GM18519 (cell line): ENCODE data around the gene FASTKD2.

ENCODE experiments used
- ATAC-seq: cut with Tn5 transposase; IDR thresholded peaks from one replicate; pipeline ENCODE4 v1.9.1; 2021; ENCODE audit warnings: mild to moderate bottlenecking, moderate library complexity; ENCODE audit not compliant: unreplicated experiment, low FRiP score

The FASTKD2 gene

DNA sequence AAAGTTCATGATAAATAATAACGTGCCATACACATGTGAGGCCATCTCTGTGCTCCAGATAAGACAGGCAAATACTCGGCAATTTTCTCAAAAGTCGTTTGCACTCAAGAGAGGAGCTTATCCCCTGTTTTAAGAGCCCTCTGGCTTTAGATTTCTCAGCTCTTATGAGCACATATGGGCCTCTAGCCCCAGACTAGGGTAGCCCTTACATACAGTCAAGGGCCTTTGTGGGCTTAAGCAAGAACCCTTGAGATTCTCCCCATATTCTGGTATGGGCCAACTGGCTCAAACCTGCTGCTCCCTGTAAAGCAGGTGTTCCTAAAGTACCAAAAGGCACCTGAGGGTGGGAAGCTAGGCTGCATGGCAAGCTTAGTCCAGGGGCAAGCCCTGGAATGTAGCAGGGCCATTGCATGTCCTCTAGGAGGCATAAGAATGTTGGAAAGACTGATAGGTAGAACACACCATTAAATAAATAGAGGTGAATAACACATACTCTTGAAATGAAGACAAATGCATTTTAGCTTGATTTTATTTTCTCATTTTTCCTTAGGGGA, 66.1 kb downstream of the FASTKD2 start:
- ATAC-seq = no peak

GRCh38 chr2:206832873-206833272, 67.5 kb downstream of the FASTKD2 start:
- no peak for ATAC-seq

GRCh38 chr2:206833291-206833690, 67.9 kb downstream of the FASTKD2 start:
- ATAC-seq = no peak

GRCh38 chr2:206836722-206837121, 71.3 kb downstream of the FASTKD2 start:
- ATAC-seq = no peak

GRCh38 chr2:206837775-206838174, 72.4 kb downstream of the FASTKD2 start:
- no peak for ATAC-seq

GRCh38 chr2:206838690-206839089, 73.3 kb downstream of the FASTKD2 start:
- ATAC-seq = no peak

- no peak for ATAC-seq
These were observed 75.6 kb downstream of the FASTKD2 start for GRCh38 chr2:206840999-206841398.
